Tibial nerve (tissue), 4 donors: Measurements from ENCODE around the gene TP63.

Source experiments
- CTCF ChIP-seq, 5 experiments: fragments of 200-600 bp in 3 of 5; fragments of 450-650 bp in 2 of 5; sonication (generic) in 3 of 5; IDR thresholded peaks; one replicate each; pipeline ENCODE4 v1.5.1; 2016 to 2019; ENCODE audit warnings: antibody characterized with exemption in 5 of 5, mild to moderate bottlenecking in 3 of 5, moderate library complexity in 2 of 5
- EP300 ChIP-seq, 2 donors: sonication (generic); formaldehyde crosslinking; IDR thresholded peaks; one replicate each; pipeline ENCODE4 v1.6.1; 2017; ENCODE audit warnings: antibody characterized with exemption in 2 of 2, mild to moderate bottlenecking in 1 of 2
- POLR2A ChIP-seq, 2 donors: fragments of 450-650 bp; IDR thresholded peaks; one replicate each; pipeline ENCODE4 v1.6.1; 2017; ENCODE audit warnings: antibody characterized with exemption in 2 of 2, mild to moderate bottlenecking in 2 of 2, moderate library complexity in 2 of 2

- no peak for TF ChIP-seq CTCF (IDR thresholded peaks at IDR 0.05)
- TF ChIP-seq POLR2A (IDR thresholded peaks at IDR 0.05): no peak
- no peak for TF ChIP-seq EP300 (IDR thresholded peaks at IDR 0.05)
These were observed 6.1 kb upstream of the TP63 start for GRCh38 chr3:189625071-189625470.
